PC-3 (cell line): ENCODE measurements around the gene KIAA0040. TPM values are rescaled to one million over a fixed set of nuclear protein-coding genes. Genes with fewer than 3 reads are reported as not detected.

Source experiments
- ATAC-seq: fragments of 200-7000 bp; cut with Tn5 transposase; 2 replicates; pipeline ENCODE4 v1.9.1; 2020; ENCODE audit warnings: mild to moderate bottlenecking, moderate library complexity
- BruUV-seq: library from RNA; stranded (reverse); fragments of 400-500 nt; replicated peaks from 2 replicates; lab custom pipeline; 2021; lab: Mats Ljungman, UMichigan
- CTCF ChIA-PET: fragments of 300-600 bp; sonication (Branson Sonifier 250); formaldehyde crosslinking; loops from one replicate; lab custom pipeline; 2022; ENCODE audit warnings: antibody characterized with exemption; lab: Charles Lee
- POLR2A ChIA-PET: fragments of 300-600 bp; sonication (Branson Sonifier 250); formaldehyde crosslinking; loops from one replicate; lab custom pipeline; 2022; ENCODE audit warnings: antibody characterized with exemption; ENCODE audit not compliant: unreplicated experiment; lab: Charles Lee
- DNase-seq: peaks from one replicate; pipeline ENCODE4 v3.0.0-alpha.2; 2015
- H2AFZ ChIP-seq: fragments of 300-600 bp; sonication (generic); 2 replicates; pipeline ENCODE4 v1.6.0; 2016; ENCODE audit warnings: antibody characterized with exemption, low read length
- H3F3A ChIP-seq: fragments of 300-600 bp; sonication (generic); one replicate; pipeline ENCODE4 v1.6.0; 2017; ENCODE audit warnings: antibody characterized with exemption, low read length, control low read depth, mild to moderate bottlenecking; ENCODE audit not compliant: unreplicated experiment
- H3K27ac ChIP-seq: fragments of 300-600 bp; sonication (generic); 2 replicates; pipeline ENCODE4 v1.5.1; 2016; ENCODE audit warnings: mild to moderate bottlenecking, low read length
- H3K27me3 ChIP-seq: fragments of 300-600 bp; sonication (generic); 2 replicates; pipeline ENCODE4 v1.6.1; 2016; ENCODE audit warnings: low read length, mixed read lengths
- H3K36me3 ChIP-seq: fragments of 300-600 bp; sonication (generic); 2 replicates; pipeline ENCODE4 v1.6.1; 2016; ENCODE audit warnings: low read depth, mixed run types, low read length, mixed read lengths
- H3K4me1 ChIP-seq: fragments of 300-600 bp; sonication (generic); 2 replicates; pipeline ENCODE4 v1.5.1; 2016; ENCODE audit warnings: low read length; ENCODE audit not compliant: insufficient read depth
- H3K4me2 ChIP-seq: fragments of 300-600 bp; sonication (generic); 2 replicates; pipeline ENCODE4 v1.6.0; 2016; ENCODE audit warnings: low read length
- H3K4me3 ChIP-seq: fragments of 300-600 bp; sonication (generic); 2 replicates; pipeline ENCODE4 v1.5.1; 2016; ENCODE audit warnings: mild to moderate bottlenecking, low read length, mixed read lengths
- H3K79me2 ChIP-seq: fragments of 300-600 bp; sonication (generic); 2 replicates; pipeline ENCODE4 v1.6.1; 2017; ENCODE audit warnings: low read length, mixed read lengths
- H3K9ac ChIP-seq: fragments of 300-600 bp; sonication (generic); 2 replicates; pipeline ENCODE4 v1.6.0; 2016; ENCODE audit warnings: mild to moderate bottlenecking, low read length
- H3K9me2 ChIP-seq: fragments of 300-600 bp; sonication (generic); replicated peaks from 2 replicates; pipeline ENCODE4 v1.6.1; 2016; ENCODE audit warnings: mixed run types, low read length, mixed read lengths
- H3K9me3 ChIP-seq: fragments of 300-600 bp; sonication (generic); 2 replicates; pipeline ENCODE4 v1.6.1; 2016; ENCODE audit warnings: low read length, mixed read lengths
- H4K20me1 ChIP-seq: fragments of 300-600 bp; sonication (generic); 2 replicates; pipeline ENCODE4 v1.6.1; 2016; ENCODE audit warnings: low read length, mixed read lengths
- CTCF ChIP-seq: fragments of 300-600 bp; sonication (generic); conservative IDR thresholded peaks from 2 replicates; pipeline ENCODE4 v1.5.1; 2017; ENCODE audit warnings: antibody characterized with exemption, low read depth, mild to moderate bottlenecking, low read length
- EZH2 ChIP-seq: fragments of 300-600 bp; sonication (generic); IDR thresholded peaks from one replicate; pipeline ENCODE4 v1.6.1; 2017; ENCODE audit warnings: antibody characterized with exemption, mild to moderate bottlenecking, low read length; ENCODE audit not compliant: unreplicated experiment
- EZH2phosphoT487 ChIP-seq: fragments of 300-600 bp; sonication (generic); IDR thresholded peaks from 2 replicates; pipeline ENCODE4 v1.6.1; 2018; ENCODE audit warnings: mild to moderate bottlenecking, antibody characterized with exemption, low read length, borderline replicate concordance
- intact Hi-C: fragments of 100-400 bp; cut with micrococcal nuclease; formaldehyde crosslinking; loops from 2 replicates; pipeline ENCODE4 v1.9.0; 2023
- total RNA-seq: library from RNA; depleted of rRNA; stranded (reverse); fragments of >200 nt; gene quantifications from 2 replicates; pipeline ENCODE4 v1.2.3, GENCODE V29; 2014

KIAA0040 gene
- total RNA-seq, 1 experiment from 2014 or later = 17.8 TPM

DNA sequence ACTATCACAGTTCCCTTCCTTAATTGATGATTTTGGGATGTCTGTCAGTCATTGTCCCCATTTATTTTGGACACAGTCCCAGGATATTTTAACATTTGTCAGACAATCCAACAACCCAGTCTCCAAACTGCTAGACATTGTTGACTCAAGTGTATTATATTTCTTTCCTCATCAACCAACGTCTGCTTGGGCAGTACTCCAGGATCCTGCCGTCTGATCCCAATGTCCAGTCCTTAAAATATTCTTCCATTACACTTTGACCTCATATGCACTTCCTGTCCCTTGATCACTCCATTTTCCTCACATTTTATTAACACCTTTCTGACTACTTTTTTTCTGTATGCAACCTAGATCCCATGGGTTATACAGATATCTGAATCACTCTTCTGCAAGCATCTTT, 39.8 kb upstream of the KIAA0040 start:
- Histone ChIP-seq H3K4me3 (no peak overlapping the region), H3K4me1 (peaks cover 6% of the 10 kb centered on the region; the same call in 1 of the 2 replicates), H3K9me2 (no peaks in the 10 kb centered on the region), H3K36me3 (no peaks in the 10 kb centered on the region), H3K4me2 (no peak overlapping the region), H3F3A (no peaks in the 10 kb centered on the region), H2AFZ (no peak overlapping the region), H3K79me2 (no peaks in the 10 kb centered on the region), H3K9me3 (no peaks in the 10 kb centered on the region), H4K20me1 (no peaks in the 10 kb centered on the region), H3K9ac (no peak overlapping the region), H3K27me3 (no peaks in the 10 kb centered on the region), H3K27ac (no peak overlapping the region)
- ATAC-seq (no peak), DNase-seq (peak; percentile 37)
- TF ChIP-seq EZH2phosphoT487 = no peak
- TF ChIP-seq CTCF = no peak
- TF ChIP-seq EZH2 = no peak
- POLR2A ChIA-PET = no interaction called here
- no TSS peak for BruUV-seq
- intact Hi-C loops = no loop called here
- CTCF ChIA-PET = no interaction called here

DNA sequence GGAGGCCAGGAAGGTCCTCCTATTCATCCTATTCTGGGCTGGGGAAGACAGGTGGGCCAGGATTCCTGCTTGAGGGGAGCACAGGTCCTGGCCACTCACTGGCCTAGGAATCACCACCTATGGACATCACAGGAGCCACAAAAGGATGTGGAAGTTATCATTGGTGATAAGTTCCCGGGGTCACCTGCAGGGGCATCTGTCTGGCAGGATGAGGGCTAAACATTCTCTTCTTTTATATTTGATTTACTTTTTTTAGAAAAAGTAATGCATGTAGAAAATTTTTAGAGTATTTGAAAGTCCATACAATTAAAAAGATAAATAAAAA, 33.2 kb upstream of the KIAA0040 start:
- Histone ChIP-seq H3K4me1 (peaks cover 14% of the 10 kb centered on the region), H4K20me1 (no peaks in the 10 kb centered on the region), H3K36me3 (no peaks in the 10 kb centered on the region), H3K9me3 (no peaks in the 10 kb centered on the region), H3F3A (no peaks in the 10 kb centered on the region), H3K9ac (no peak overlapping the region), H3K9me2 (no peaks in the 10 kb centered on the region), H2AFZ (no peak overlapping the region), H3K27me3 (no peaks in the 10 kb centered on the region), H3K79me2 (no peaks in the 10 kb centered on the region), H3K27ac (no peak overlapping the region), H3K4me2 (no peak overlapping the region), H3K4me3 (no peak overlapping the region)
- ATAC-seq = no peak
- ChIA-PET CTCF (no interaction called here), POLR2A (no interaction called here)
- TF ChIP-seq CTCF = no peak
- no peak for TF ChIP-seq EZH2phosphoT487
- TF ChIP-seq EZH2 = no peak
- no TSS peak for BruUV-seq
- intact Hi-C loops = loop anchor here (10.0 kb wide), 1 partner anchor 49 kb away; no protein-coding TSS in a partner anchor
- DNase-seq = no peak

- intact Hi-C loops = loop anchor here (10.0 kb wide), 1 partner anchor 52 kb away; no protein-coding TSS in a partner anchor
- DNase-seq = no peak
- no TSS peak for BruUV-seq
Observed at GRCh38 chr1:175222296-175222938, 29.8 kb upstream of the KIAA0040 start.

More at GRCh38 chr1:175222296-175222938, 29.8 kb upstream of the KIAA0040 start:
- CTCF ChIA-PET = no interaction called here
- no peaks in the 10 kb centered on the region for H3K9me3 ChIP-seq
- no peak overlapping the region for H3K4me3 ChIP-seq
- ATAC-seq = no peak
- H3K4me2 ChIP-seq = no peak overlapping the region
- H3K79me2 ChIP-seq = no peaks in the 10 kb centered on the region
- H3K27ac ChIP-seq = no peak overlapping the region
- H4K20me1 ChIP-seq = no peaks in the 10 kb centered on the region
- TF ChIP-seq EZH2phosphoT487 = no peak
- no peak for TF ChIP-seq EZH2
- TF ChIP-seq CTCF = no peak
- H3K9me2 ChIP-seq = no peaks in the 10 kb centered on the region
- no peaks in the 10 kb centered on the region for H3K27me3 ChIP-seq
- no peaks in the 10 kb centered on the region for H3K36me3 ChIP-seq
- no peak overlapping the region for H3K9ac ChIP-seq
- no peaks in the 10 kb centered on the region for H3F3A ChIP-seq
- peaks cover 47% of the 10 kb centered on the region for H3K4me1 ChIP-seq
- POLR2A ChIA-PET = no interaction called here
- H2AFZ ChIP-seq = no peak overlapping the region
